ENCODE measurements around the gene PTS.

DNA sequence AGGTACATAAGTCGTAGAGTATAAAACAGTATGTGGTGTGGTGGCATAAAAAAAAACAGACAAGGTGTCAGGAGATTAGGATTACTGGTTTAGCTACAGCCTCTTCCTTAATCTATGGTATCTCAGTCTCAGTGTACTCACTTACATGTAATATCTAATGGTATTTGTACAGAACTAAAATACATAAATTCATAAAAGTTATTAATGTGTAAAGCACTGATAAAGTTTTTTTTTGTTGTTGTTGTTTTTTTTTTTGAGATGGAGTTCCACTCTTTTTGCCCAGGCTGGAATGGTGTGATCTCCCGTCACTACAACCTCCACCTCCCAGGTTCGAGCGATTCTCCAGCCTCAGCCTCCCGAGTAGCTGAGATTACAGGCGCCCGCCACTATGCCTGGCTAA lies 2.9 kb downstream of the PTS start:
- TF ChIP-seq, protein P1, sequence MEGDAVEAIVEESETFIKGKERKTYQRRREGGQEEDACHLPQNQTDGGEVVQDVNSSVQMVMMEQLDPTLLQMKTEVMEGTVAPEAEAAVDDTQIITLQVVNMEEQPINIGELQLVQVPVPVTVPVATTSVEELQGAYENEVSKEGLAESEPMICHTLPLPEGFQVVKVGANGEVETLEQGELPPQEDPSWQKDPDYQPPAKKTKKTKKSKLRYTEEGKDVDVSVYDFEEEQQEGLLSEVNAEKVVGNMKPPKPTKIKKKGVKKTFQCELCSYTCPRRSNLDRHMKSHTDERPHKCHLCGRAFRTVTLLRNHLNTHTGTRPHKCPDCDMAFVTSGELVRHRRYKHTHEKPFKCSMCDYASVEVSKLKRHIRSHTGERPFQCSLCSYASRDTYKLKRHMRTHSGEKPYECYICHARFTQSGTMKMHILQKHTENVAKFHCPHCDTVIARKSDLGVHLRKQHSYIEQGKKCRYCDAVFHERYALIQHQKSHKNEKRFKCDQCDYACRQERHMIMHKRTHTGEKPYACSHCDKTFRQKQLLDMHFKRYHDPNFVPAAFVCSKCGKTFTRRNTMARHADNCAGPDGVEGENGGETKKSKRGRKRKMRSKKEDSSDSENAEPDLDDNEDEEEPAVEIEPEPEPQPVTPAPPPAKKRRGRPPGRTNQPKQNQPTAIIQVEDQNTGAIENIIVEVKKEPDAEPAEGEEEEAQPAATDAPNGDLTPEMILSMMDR (IDR thresholded peaks at IDR 0.05), result no peak
- no peak for TF ChIP-seq MAFK (IDR thresholded peaks at IDR 0.05; ENCODE audit: partially characterized antibody)
- no peak for TF ChIP-seq POLR2A (IDR thresholded peaks at IDR 0.05; ENCODE audit: low read length)
- TF ChIP-seq, protein P2, sequence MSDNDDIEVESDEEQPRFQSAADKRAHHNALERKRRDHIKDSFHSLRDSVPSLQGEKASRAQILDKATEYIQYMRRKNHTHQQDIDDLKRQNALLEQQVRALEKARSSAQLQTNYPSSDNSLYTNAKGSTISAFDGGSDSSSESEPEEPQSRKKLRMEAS (IDR thresholded peaks at IDR 0.05), result no peak
- no peak for TF ChIP-seq ESRRA (IDR thresholded peaks at IDR 0.05; ENCODE audit: borderline replicate concordance, low read length)

Measured in A549 (cell line).